Central memory CD8-positive, alpha-beta T cell (primary cell): Measurements from ENCODE around the gene PDE6B.
"Not testable (repeated sequence)": the region's sequence is repeated elsewhere in the genome, so short reads cannot be mapped to it uniquely, and the experiment has no call there.

Experiments used
- ATAC-seq: fragments of 150-1000 bp; cut with Tn5 transposase; replicated peaks from 2 replicates; pipeline ENCODE4 v1.10.0; 2022; ENCODE audit warnings: mild to moderate bottlenecking, moderate FRiP score, moderate number of reproducible peaks; ENCODE audit not compliant: poor library complexity, severe bottlenecking; ENCODE audit errors: extremely low read depth
- DNase-seq, 2 donors: peaks; one replicate each; pipeline ENCODE4 v3.0.0; 2021; ENCODE audit warnings: low spot score in 2 of 2
- H3K27ac Mint-ChIP-seq: one replicate; pipeline ENCODE4 v1.8.0; 2022; ENCODE audit warnings: low read depth, mild to moderate bottlenecking, moderate library complexity, mixed read lengths
- H3K27me3 Mint-ChIP-seq: one replicate; pipeline ENCODE4 v1.8.0; 2022; ENCODE audit warnings: mixed read lengths
- H3K36me3 Mint-ChIP-seq: one replicate; pipeline ENCODE4 v1.8.0; 2022; ENCODE audit warnings: mild to moderate bottlenecking, moderate library complexity, mixed read lengths; ENCODE audit not compliant: insufficient read depth
- H3K4me1 Mint-ChIP-seq: one replicate; pipeline ENCODE4 v1.8.0; 2022; ENCODE audit warnings: mixed read lengths
- H3K4me3 Mint-ChIP-seq: one replicate; pipeline ENCODE4 v1.8.0; 2022; ENCODE audit warnings: mild to moderate bottlenecking, moderate library complexity, mixed read lengths
- H3K9me3 Mint-ChIP-seq: one replicate; pipeline ENCODE4 v1.8.0; 2022; ENCODE audit warnings: mixed read lengths

Gene PDE6B

DNA sequence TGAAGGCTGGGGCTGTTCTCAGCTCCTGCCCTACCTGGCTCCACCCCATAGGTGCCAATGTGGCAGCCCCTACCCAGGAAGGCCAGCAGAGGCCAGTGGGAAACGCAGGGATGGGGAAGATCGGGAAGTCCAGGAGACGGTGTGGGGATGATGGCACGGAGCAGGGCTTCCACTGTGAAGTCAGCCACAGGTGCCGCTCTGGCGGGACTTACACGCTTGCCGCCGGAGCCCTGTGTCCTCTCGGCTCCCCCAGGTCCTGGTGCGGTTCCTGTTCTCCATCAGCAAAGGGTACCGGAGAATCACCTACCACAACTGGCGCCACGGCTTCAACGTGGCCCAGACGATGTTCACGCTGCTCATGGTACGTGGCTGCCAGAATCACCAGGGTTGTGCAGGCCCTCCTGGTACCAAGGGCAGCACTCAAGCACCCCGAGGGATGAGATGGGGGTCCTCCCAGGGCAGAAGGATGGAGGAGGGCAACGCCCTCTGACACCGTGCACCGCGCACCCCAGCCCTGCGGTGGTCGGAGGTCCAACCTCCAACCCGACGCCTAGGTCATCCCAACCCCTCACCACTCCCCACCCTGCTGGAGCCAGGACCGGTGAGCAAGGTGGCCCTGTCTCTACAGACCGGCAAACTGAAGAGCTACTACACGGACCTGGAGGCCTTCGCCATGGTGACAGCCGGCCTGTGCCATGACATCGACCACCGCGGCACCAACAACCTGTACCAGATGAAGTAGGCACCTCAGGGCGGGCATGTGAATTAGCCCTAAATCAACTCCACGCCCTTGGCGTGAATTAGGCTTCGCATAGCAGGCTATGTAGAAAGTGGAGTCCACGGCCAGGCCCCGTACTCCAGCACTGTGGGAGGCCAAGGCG is 36.7 kb downstream of the PDE6B start:
- H3K27ac Mint-ChIP-seq, result peak overlapping the region; percentile 57
- peaks cover 5% of the 10 kb centered on the region for H3K4me1 Mint-ChIP-seq

DNA sequence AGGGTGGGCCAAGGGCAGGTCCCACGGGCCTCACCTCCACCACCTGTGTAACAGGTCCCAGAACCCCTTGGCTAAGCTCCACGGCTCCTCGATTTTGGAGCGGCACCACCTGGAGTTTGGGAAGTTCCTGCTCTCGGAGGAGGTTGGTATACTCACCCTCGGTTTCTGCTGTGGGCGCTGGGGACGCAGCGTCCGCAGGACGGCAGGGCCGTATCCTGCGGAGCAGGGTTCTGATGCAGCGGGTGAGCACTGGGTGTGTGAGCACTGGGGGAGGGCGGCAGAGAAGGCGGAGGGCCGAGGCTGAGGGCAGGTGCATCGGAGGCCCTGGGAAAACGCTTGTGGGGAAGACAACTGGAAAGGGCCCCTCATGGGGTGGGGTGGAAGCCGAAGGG is 37.7 kb downstream of the PDE6B start:
- ATAC-seq (no peak), DNase-seq (no peak)
- Mint-ChIP-seq H3K36me3 (peaks cover 2% of the 10 kb centered on the region), H3K27me3 (no peaks in the 10 kb centered on the region), H3K4me1 (peaks cover 5% of the 10 kb centered on the region), H3K9me3 (no peaks in the 10 kb centered on the region), H3K4me3 (peak overlapping the region; percentile 80), H3K27ac (peak overlapping the region; percentile 57)

More for the DNA sequence above, 36.7 kb downstream of the PDE6B start:
- Mint-ChIP-seq H3K9me3 (no peaks in the 10 kb centered on the region), H3K27me3 (no peaks in the 10 kb centered on the region), H3K36me3 (peaks cover 2% of the 10 kb centered on the region), H3K4me3 (peak overlapping the region; percentile 80)
- ATAC-seq, result no peak
- no peak for DNase-seq

DNA sequence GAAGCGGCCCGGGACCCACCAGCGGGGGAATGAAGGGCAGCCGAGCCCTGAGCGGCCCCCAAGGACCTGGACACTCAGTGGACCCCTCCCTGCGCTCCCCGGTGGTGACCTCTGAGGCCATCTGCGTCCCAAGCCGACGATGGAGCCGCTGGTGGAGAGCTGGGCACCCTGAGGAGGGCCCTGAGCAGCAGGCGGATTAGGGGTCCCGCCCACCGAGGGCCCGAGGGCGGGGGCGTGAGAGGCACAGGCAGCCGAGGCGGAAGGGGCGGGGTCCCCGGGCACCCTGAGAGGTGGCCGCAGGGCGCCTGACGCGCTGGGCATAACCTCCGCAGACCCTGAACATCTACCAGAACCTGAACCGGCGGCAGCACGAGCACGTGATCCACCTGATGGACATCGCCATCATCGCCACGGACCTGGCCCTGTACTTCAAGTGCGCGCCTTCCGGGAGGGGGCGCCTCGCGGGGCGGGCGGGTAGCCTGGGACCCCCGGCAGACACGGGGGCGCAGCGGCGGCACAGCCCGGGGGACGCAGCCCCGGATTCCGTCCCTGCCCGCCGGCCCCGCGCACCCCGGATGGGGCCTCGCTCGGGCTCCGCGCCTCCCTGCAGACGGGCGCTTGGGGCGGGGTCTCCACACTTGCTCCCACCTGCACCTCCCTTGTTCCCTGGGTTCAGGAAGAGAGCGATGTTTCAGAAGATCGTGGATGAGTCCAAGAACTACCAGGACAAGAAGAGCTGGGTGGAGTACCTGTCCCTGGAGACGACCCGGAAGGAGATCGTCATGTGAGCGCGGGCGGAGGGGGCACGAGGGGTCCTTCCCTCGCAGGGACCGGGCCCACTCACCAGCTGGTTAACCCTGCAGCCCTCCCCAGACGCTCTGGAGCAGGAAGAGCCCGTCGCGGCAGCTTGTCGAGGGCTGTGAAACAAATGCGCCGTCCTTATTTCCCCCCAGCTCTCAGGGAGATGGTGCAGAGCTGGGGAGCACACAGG is 38.4 kb downstream of the PDE6B start:
- DNase-seq (peak; percentile 53 to 58), ATAC-seq (peak; percentile 88)
- H3K27me3 Mint-ChIP-seq, result no peaks in the 10 kb centered on the region
- peaks cover 2% of the 10 kb centered on the region for H3K36me3 Mint-ChIP-seq
- H3K4me3 Mint-ChIP-seq, result peak overlapping the region; percentile 80
- H3K4me1 Mint-ChIP-seq, result peaks cover 5% of the 10 kb centered on the region
- H3K9me3 Mint-ChIP-seq, result no peaks in the 10 kb centered on the region
- peak overlapping the region; percentile 57 for H3K27ac Mint-ChIP-seq

DNA sequence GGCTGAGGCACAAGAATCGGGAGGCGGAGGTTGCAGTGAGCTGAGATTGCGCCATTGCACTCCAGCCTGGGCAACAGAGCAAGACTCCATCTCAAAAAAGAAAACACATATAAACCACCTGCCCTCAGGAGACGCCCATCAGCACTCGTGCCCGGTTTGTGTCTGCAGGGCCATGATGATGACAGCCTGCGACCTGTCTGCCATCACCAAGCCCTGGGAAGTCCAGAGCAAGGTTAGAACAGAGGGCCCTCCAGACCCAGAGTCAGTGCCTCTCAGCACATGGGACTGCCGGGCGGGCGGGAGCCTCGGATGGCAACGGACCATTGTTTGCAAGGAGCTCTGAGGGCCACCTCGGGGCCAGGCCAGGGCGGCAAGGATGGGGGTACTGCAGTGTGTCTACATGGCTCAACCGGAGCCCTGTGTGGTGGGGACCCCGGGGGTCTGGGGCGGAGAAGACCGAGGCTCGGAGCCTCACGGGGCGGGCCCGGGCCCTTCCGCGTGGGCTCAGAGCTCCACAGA is 39.4 kb downstream of the PDE6B start:
- no peak for ATAC-seq
- H3K4me1 Mint-ChIP-seq, result peaks cover 5% of the 10 kb centered on the region
- H3K36me3 Mint-ChIP-seq, result peaks cover 2% of the 10 kb centered on the region
- H3K27ac Mint-ChIP-seq, result no peak overlapping the region
- no peak for DNase-seq
- H3K9me3 Mint-ChIP-seq, result no peaks in the 10 kb centered on the region
- no peaks in the 10 kb centered on the region for H3K27me3 Mint-ChIP-seq
- peak overlapping the region; percentile 80 for H3K4me3 Mint-ChIP-seq

DNA sequence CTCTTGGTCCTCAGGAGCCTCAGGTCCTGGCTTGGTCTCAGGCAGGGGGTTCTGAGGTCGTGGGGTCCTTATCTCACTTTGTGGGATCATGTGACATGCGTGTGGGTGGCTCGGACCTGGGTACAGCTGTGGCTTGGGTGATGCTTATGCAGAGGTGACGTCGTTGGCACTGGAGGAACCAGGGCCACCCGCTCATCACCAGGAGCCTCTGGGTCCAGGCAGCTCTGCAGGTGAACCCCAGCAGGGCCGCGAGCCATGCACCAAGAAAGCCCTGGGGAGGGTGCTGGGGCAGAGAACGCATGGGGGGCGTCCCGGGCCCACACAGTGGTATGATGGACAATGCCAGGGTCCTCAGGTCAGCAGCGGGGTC is 40.0 kb downstream of the PDE6B start:
- DNase-seq (no peak), ATAC-seq (no peak)
- Mint-ChIP-seq H3K4me3 (peak overlapping the region; percentile 80), H3K4me1 (peaks cover 5% of the 10 kb centered on the region), H3K27me3 (no peaks in the 10 kb centered on the region), H3K36me3 (peaks cover 2% of the 10 kb centered on the region), H3K27ac (peak overlapping the region; percentile 49), H3K9me3 (no peaks in the 10 kb centered on the region)

DNA sequence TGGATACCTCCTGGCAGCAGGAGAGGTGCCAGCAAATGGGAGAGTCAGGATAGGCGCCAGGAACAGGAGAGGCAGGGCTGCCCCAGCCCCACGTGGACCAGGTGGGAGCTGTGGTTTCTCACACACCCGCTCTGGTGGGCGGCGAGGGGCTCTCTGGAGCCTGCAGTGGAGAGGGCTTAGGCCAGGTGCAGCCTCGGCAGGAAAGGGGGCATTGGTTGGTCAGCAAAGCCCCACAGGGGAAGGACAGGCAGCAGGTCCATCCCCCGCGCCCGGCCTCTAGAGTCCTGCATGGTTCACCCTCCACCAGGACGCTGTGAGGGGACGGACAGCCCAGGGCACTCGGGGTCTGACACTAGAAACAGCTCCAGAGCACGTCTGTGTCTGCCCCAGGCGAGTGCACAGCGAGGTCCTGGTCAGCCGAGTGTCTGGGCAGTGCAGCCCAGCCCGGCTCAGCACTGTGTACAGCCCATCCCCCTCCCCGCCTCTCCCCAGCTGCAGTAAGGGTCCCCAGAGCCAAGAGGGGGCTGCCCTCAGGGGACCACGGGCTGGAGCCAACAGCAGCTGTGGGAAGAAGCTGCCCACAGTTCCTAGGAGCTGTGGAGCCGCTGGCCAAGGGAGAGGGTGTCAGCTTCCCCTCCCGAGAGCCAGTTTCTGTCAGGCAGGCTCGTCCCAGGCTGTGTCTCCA is 40.5 kb downstream of the PDE6B start:
- H3K4me3 Mint-ChIP-seq, result no peak overlapping the region
- ATAC-seq (no peak), DNase-seq (no peak)
- peaks cover 5% of the 10 kb centered on the region for H3K4me1 Mint-ChIP-seq
- no peaks in the 10 kb centered on the region for H3K9me3 Mint-ChIP-seq
- peaks cover 4% of the 10 kb centered on the region for H3K36me3 Mint-ChIP-seq
- peak overlapping the region; percentile 49 for H3K27ac Mint-ChIP-seq
- no peaks in the 10 kb centered on the region for H3K27me3 Mint-ChIP-seq

DNA sequence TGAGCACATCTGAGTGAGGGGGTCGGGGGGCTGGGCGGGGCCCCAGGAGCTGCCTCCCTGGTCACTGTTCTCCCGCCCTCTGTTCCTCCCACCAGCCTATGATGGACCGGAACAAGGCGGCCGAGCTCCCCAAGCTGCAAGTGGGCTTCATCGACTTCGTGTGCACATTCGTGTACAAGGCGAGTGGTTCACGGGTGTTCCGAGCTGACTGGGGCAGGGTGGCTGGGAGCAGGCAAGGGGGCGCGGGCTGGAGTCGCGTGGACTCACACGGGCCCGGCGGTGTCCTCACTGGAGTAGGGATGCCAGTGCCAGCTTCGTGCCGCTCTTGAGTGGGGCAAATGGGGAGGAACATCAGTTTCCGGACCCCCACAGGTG is 41.0 kb downstream of the PDE6B start:
- Mint-ChIP-seq H3K27ac (no peak overlapping the region), H3K4me1 (peaks cover 5% of the 10 kb centered on the region), H3K9me3 (no peaks in the 10 kb centered on the region), H3K4me3 (no peak overlapping the region), H3K36me3 (peaks cover 4% of the 10 kb centered on the region), H3K27me3 (no peaks in the 10 kb centered on the region)
- no peak for ATAC-seq
- no peak for DNase-seq

DNA sequence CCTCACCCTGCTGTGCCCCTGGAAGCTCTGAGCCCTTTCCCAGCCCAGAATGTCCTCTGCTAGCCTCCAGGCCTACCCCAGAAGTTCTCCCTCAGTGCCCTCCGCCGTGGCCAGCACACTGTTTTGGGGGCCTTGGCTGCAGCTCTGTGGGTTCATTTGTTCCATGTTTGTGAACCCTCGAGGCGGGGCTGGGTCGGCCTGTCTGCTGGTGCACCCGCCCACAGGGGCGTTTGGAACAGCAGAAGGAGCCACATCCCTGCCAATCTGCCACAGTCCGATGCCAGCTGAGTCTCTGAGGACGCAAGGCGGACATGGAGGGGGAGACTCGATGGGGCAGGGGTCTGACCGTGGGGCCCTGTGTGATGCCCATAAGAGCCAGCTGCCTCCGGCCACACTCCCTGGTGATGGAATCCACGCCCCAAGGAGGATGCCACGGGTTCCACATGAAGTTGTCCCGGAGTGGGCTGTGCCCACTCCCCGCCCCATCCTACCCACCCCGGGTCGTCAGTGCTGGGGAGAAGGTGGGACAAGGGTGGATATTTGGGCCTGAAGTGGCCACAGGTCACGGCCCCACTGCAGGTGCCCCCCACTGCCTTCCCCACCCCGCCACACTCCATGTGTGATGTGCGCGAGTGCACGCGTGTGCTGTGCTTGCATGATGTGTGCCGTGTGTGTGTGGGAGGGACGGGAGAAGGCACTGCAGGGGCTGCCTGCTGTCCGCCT is 41.6 kb downstream of the PDE6B start:
- Mint-ChIP-seq H3K9me3 (no peaks in the 10 kb centered on the region), H3K27me3 (no peaks in the 10 kb centered on the region), H3K4me1 (peaks cover 5% of the 10 kb centered on the region), H3K27ac (no peak overlapping the region), H3K4me3 (no peak overlapping the region), H3K36me3 (peaks cover 5% of the 10 kb centered on the region)
- ATAC-seq (no peak), DNase-seq (no peak)

DNA sequence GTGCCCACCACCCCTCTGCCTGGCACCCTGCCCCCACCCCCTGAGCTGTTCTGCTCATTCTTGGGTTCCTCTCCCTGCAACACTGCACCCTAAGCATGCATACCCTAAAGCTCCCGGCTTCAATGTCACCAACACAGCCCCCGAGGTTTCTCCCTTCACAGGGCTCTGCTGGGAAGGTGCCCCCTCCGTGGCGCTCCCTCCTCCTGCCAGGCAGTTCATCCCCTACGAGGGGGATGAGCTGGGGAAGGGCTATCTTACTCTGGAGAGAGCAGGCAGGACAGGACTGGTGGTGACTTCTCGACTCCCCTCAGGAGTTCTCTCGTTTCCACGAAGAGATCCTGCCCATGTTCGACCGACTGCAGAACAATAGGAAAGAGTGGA is 42.2 kb downstream of the PDE6B start:
- no peaks in the 10 kb centered on the region for H3K27me3 Mint-ChIP-seq
- ATAC-seq (no peak), DNase-seq (no peak)
- no peak overlapping the region for H3K27ac Mint-ChIP-seq
- H3K4me3 Mint-ChIP-seq, result no peak overlapping the region
- peaks cover 5% of the 10 kb centered on the region for H3K4me1 Mint-ChIP-seq
- H3K36me3 Mint-ChIP-seq, result peaks cover 10% of the 10 kb centered on the region
- H3K9me3 Mint-ChIP-seq, result no peaks in the 10 kb centered on the region

DNA sequence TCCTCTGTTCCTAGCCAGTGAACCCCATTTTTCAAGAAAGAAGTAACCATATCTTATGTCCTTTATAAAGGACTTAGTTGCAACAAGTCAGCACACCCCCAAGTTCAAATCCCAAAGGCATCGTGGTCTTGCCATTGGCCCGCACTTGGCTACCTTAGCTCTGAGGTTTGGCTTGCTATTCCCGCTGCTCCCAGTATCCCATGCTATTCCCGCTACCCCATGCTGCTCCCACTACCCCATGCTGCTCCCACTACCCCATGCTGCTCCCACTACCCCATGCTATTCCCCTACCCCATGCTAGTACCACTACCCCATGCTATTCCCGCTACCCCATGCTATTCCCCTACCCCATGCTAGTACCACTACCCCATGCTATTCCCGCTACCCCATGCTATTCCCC is 42.8 kb downstream of the PDE6B start:
- H3K9me3 Mint-ChIP-seq, H3K27ac Mint-ChIP-seq, H3K4me3 Mint-ChIP-seq, ATAC-seq, H3K27me3 Mint-ChIP-seq, H3K4me1 Mint-ChIP-seq, DNase-seq: not testable (repeated sequence)
- peaks cover 13% of the 10 kb centered on the region for H3K36me3 Mint-ChIP-seq

DNA sequence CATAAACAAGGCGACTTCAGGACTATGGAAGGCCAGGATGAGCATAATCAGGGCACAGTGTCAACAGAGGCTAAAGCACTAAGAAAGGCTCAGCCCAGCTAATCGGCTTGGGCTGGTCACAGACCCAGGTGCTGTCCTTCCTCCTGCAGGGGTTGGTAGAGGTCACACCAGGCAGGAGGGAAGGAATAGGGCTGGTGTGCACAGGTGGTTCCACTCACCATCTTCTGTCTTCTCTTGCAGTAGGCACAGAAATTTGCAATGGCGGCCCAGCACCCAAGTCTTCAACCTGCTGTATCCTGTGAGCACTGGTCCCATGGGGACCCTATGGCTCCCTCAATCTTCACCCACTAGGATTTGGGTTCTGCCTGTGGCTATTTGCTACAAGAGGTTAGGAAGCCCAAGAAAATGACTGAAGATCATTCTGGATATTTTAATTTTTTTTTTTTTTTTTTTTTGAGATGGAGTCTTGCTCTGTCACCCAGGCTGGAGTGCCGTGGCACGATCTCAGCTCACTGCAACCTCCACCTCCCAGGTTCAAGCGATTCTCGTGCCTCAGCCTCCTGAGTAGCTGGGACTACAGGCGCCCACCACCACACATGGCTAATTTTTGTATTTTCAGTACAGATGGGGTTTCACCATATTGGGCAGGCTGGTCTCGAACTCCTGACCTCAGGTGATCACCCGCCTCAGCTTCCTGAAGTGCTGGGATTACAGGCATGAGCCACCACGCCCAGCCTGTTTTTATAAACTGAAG is 44.6 kb downstream of the PDE6B start:
- not testable (repeated sequence) for H3K27ac Mint-ChIP-seq, DNase-seq, H3K9me3 Mint-ChIP-seq, H3K27me3 Mint-ChIP-seq, ATAC-seq, H3K4me3 Mint-ChIP-seq
- peaks cover 12% of the 10 kb centered on the region for H3K4me1 Mint-ChIP-seq
- peaks cover 20% of the 10 kb centered on the region for H3K36me3 Mint-ChIP-seq
